Body of pancreas (tissue), 4 donors: ENCODE data around the gene UGT2B17.
"Not testable (repeated sequence)": the region's sequence is repeated elsewhere in the genome, so short reads cannot be mapped to it uniquely, and the experiment has no call there.

Experiments
- CTCF ChIP-seq, 7 experiments: fragments of 450-650 bp in 4 of 7; fragments of 200-600 bp in 3 of 7; sonication (generic) in 3 of 7; IDR thresholded peaks; one replicate each; pipeline ENCODE4 v1.5.1; 2016 to 2019; ENCODE audit warnings: antibody characterized with exemption in 7 of 7
- POLR2A ChIP-seq, 3 donors: fragments of 450-650 bp; IDR thresholded peaks; one replicate each; pipeline ENCODE4 v1.6.1; 2016; ENCODE audit warnings: antibody characterized with exemption in 3 of 3, mild to moderate bottlenecking in 2 of 3

GRCh38 chr4:68569036-68569435 lies 7.1 kb downstream of the UGT2B17 start:
- not testable (repeated sequence) for TF ChIP-seq POLR2A, CTCF (IDR thresholded peaks at IDR 0.05)
